ENCODE measurements around the gene TRIB2. TPM values are rescaled to one million over a fixed set of nuclear protein-coding genes. Genes with fewer than 3 reads are reported as not detected.

TRIB2 gene
- total RNA-seq, 1 donor from 2014 or later: 57.8 TPM

- TF ChIP-seq, protein P1, sequence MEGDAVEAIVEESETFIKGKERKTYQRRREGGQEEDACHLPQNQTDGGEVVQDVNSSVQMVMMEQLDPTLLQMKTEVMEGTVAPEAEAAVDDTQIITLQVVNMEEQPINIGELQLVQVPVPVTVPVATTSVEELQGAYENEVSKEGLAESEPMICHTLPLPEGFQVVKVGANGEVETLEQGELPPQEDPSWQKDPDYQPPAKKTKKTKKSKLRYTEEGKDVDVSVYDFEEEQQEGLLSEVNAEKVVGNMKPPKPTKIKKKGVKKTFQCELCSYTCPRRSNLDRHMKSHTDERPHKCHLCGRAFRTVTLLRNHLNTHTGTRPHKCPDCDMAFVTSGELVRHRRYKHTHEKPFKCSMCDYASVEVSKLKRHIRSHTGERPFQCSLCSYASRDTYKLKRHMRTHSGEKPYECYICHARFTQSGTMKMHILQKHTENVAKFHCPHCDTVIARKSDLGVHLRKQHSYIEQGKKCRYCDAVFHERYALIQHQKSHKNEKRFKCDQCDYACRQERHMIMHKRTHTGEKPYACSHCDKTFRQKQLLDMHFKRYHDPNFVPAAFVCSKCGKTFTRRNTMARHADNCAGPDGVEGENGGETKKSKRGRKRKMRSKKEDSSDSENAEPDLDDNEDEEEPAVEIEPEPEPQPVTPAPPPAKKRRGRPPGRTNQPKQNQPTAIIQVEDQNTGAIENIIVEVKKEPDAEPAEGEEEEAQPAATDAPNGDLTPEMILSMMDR (IDR thresholded peaks at IDR 0.05; ENCODE audit: unreplicated experiment): no peak
- no peak for DNase-seq (ENCODE audit: low spot score, unreplicated experiment)
- Mint-ChIP-seq H3K27ac (no peak overlapping the region), H3K9me3 (ENCODE audit: low read depth) (no peaks in the 10 kb centered on the region), H3K36me3 (ENCODE audit: insufficient read depth) (no peaks in the 10 kb centered on the region), H3K27me3 (peaks cover 36% of the 10 kb centered on the region), H3K4me3 (ENCODE audit: low read depth) (no peak overlapping the region), H3K4me1 (ENCODE audit: low read depth) (no peaks in the 10 kb centered on the region)
Observed at GRCh38 chr2:12770300-12770968, 53.7 kb downstream of the TRIB2 start.

DNA sequence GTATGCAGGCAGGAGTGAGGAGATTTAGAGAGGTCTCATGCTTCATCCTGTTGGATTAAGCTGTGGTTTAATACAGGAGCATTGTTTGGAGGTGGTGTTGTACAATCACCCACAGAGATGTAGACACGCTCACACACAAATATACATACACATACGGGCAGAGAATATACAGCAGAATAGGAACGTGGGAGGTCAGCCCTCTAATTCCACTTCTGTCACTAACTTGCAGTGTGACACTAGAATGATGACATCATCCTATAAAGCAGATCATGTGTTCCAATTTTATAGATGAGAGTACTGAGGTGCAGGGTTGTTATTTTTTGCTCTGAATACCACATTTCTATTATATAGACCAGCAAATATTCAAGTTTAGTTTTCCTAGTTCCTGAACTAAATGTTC is 54.4 kb downstream of the TRIB2 start:
- Mint-ChIP-seq H3K4me1 (ENCODE audit: low read depth) (no peaks in the 10 kb centered on the region), H3K27me3 (peaks cover 32% of the 10 kb centered on the region), H3K4me3 (ENCODE audit: low read depth) (no peak overlapping the region), H3K27ac (no peak overlapping the region), H3K36me3 (ENCODE audit: insufficient read depth) (no peaks in the 10 kb centered on the region), H3K9me3 (ENCODE audit: low read depth) (no peaks in the 10 kb centered on the region)
- TF ChIP-seq, protein P1 (IDR thresholded peaks at IDR 0.05; ENCODE audit: unreplicated experiment): no peak
- DNase-seq (ENCODE audit: low spot score, unreplicated experiment): no peak

DNA sequence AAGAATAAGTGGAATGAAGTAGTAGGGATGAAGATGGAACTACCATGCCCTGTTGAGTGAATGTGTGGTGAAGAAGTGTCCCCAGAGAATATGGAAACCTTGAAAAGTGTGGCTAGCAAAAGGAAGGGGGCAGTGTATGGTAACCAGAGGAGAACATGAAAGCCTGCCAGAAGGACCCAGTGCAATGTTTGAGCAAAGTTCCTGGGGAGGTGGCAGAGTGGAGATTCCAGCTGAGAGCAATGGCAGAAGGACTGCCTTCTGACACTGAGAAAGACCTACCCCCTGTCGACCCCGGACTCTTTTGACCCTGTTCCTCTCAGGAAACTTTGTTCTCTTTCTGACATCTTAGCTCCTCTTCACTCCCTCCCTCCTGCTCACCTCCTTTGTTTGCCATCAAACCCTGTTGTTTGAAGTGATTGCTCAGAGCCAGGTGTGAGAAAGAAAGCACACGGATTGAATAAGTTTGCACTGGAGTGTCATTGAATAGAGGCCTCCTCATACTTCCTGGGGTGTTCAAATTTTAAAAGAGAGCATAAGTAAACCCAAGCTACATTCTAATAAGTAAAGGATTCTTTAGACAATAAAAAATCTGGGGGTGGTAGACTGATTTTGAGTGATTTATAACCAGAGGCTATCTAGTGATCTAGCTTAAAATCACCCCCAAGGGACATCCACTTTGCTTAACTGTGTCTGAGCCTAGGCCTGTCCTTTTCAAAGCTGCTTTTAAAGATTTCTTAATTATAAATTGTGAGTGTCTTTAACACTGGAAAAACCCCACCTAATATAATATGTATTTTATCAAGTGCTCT is 57.1 kb downstream of the TRIB2 start:
- no peak for DNase-seq (ENCODE audit: low spot score, unreplicated experiment)
- Mint-ChIP-seq H3K9me3 (ENCODE audit: low read depth) (no peaks in the 10 kb centered on the region), H3K4me3 (ENCODE audit: low read depth) (no peak overlapping the region), H3K27me3 (peaks cover 19% of the 10 kb centered on the region), H3K4me1 (ENCODE audit: low read depth) (no peaks in the 10 kb centered on the region), H3K36me3 (ENCODE audit: insufficient read depth) (no peaks in the 10 kb centered on the region), H3K27ac (no peak overlapping the region)
- TF ChIP-seq, protein P1 (IDR thresholded peaks at IDR 0.05; ENCODE audit: unreplicated experiment): no peak

GRCh38 chr2:12774395-12774727 is 57.6 kb downstream of the TRIB2 start:
- H3K4me1 Mint-ChIP-seq (ENCODE audit: low read depth): no peaks in the 10 kb centered on the region
- H3K27ac Mint-ChIP-seq: no peak overlapping the region
- peaks cover 15% of the 10 kb centered on the region for H3K27me3 Mint-ChIP-seq
- no peaks in the 10 kb centered on the region for H3K9me3 Mint-ChIP-seq (ENCODE audit: low read depth)
- H3K4me3 Mint-ChIP-seq (ENCODE audit: low read depth): no peak overlapping the region
- TF ChIP-seq, protein P1 (IDR thresholded peaks at IDR 0.05; ENCODE audit: unreplicated experiment): no peak
- DNase-seq (ENCODE audit: low spot score, unreplicated experiment): no peak
- no peaks in the 10 kb centered on the region for H3K36me3 Mint-ChIP-seq (ENCODE audit: insufficient read depth)

DNA sequence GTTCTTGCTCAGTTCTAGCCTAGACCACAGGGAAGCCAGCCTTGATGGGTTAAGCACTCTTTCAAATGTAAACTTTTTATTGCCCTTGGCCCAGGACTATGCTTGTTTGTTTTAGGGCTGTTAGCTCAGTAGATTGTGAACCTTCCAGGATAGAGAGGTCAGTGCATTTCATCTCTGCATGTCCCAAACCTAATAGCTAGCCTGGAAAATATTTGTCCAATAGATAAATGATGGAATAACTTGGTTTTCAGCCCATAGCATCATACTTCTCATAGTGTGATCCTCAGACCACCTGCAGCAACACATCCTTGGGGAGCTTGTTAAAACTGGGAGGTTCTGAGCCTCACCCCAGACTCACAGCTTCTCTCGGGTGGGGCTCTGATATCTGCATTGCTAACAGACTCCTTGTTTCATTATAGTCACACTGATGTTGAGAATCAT is 59.8 kb downstream of the TRIB2 start:
- Mint-ChIP-seq H3K27me3 (peaks cover 4% of the 10 kb centered on the region), H3K9me3 (ENCODE audit: low read depth) (no peaks in the 10 kb centered on the region), H3K4me1 (ENCODE audit: low read depth) (no peaks in the 10 kb centered on the region), H3K27ac (no peak overlapping the region), H3K4me3 (ENCODE audit: low read depth) (no peak overlapping the region), H3K36me3 (ENCODE audit: insufficient read depth) (no peaks in the 10 kb centered on the region)
- no peak for DNase-seq (ENCODE audit: low spot score, unreplicated experiment)
- TF ChIP-seq, protein P1 (IDR thresholded peaks at IDR 0.05; ENCODE audit: unreplicated experiment): no peak

All from progenitor cell of endocrine pancreas (in vitro differentiated cells).